Panc1 (cell line): ENCODE data around the gene WWOX.

Source experiments
- CTCF ChIP-seq: fragments of 450-650 bp; IDR thresholded peaks from 2 replicates; pipeline ENCODE4 v1.5.1; 2017; ENCODE audit warnings: mild to moderate bottlenecking
- POLR2AphosphoS5 ChIP-seq: IDR thresholded peaks from 2 replicates; pipeline ENCODE4 v1.6.1; 2012; ENCODE audit warnings: mild to moderate bottlenecking, low read depth, low read length, moderate library complexity
- REST ChIP-seq, 2 experiments: IDR thresholded peaks; 2 replicates each; pipeline ENCODE4 v1.6.1; 2011 to 2012; ENCODE audit warnings: low read depth in 2 of 2, control low read depth in 1 of 2, low read length in 1 of 2, mild to moderate bottlenecking in 1 of 2, moderate library complexity in 1 of 2; ENCODE audit not compliant: insufficient read depth in 1 of 2
- SIN3A ChIP-seq: IDR thresholded peaks from 2 replicates; pipeline ENCODE4 v1.6.1; 2012; ENCODE audit warnings: low read depth, mild to moderate bottlenecking, low read length, moderate library complexity, borderline replicate concordance; ENCODE audit not compliant: insufficient read depth
- TCF7L2 ChIP-seq: IDR thresholded peaks from 2 replicates; pipeline ENCODE4 v1.6.1; 2011; ENCODE audit warnings: mild to moderate bottlenecking, low read depth, low read length, inconsistent platforms

GRCh38 chr16:78437352-78437968 is 338.0 kb downstream of the WWOX start:
- TF ChIP-seq CTCF, result no peak
- TF ChIP-seq POLR2AphosphoS5, result no peak
- no peak for TF ChIP-seq TCF7L2
- no peak for TF ChIP-seq REST (IDR thresholded peaks at IDR 0.05; ENCODE audit: insufficient read depth in 1 of 2, low read depth in 2 of 2, low read length in 1 of 2)
- TF ChIP-seq SIN3A, result no peak
